GM19468 (cell line): ENCODE measurements around the gene EXOC4.
"Not testable (repeated sequence)": the region's sequence is repeated elsewhere in the genome, so short reads cannot be mapped to it uniquely, and the experiment has no call there.

Experiments
- ATAC-seq: cut with Tn5 transposase; IDR thresholded peaks from one replicate; pipeline ENCODE4 v1.9.1; 2021; ENCODE audit warnings: mild to moderate bottlenecking, moderate library complexity, moderate number of reproducible peaks; ENCODE audit not compliant: unreplicated experiment; ENCODE audit errors: extremely low read depth

The EXOC4 gene

GRCh38 chr7:134062460-134062859 is 809.6 kb downstream of the EXOC4 start:
- no peak for ATAC-seq

- no peak for ATAC-seq
Measured at GRCh38 chr7:134065415-134065814, 812.5 kb downstream of the EXOC4 start.

GRCh38 chr7:134067164-134067563 is 814.3 kb downstream of the EXOC4 start:
- ATAC-seq: no peak

GRCh38 chr7:134068670-134069069 is 815.8 kb downstream of the EXOC4 start:
- ATAC-seq: no peak

- no peak for ATAC-seq
Measured at GRCh38 chr7:134069187-134069586, 816.3 kb downstream of the EXOC4 start.

GRCh38 chr7:134070673-134071072 is 817.8 kb downstream of the EXOC4 start:
- no peak for ATAC-seq

- ATAC-seq: peak; percentile 55
Measured at GRCh38 chr7:134071355-134072331, 818.8 kb downstream of the EXOC4 start.

- ATAC-seq: no peak
Measured at GRCh38 chr7:134073276-134073675, 820.4 kb downstream of the EXOC4 start.

- ATAC-seq: no peak
Measured at GRCh38 chr7:134075799-134076198, 822.9 kb downstream of the EXOC4 start.

- ATAC-seq: not testable (repeated sequence)
Measured at GRCh38 chr7:134077560-134077959, 824.7 kb downstream of the EXOC4 start.

GRCh38 chr7:134078991-134079390 is 826.1 kb downstream of the EXOC4 start:
- no peak for ATAC-seq

GRCh38 chr7:134081695-134082094 is 828.8 kb downstream of the EXOC4 start:
- no peak for ATAC-seq

- ATAC-seq: no peak
Measured at GRCh38 chr7:134083766-134084487, 831.0 kb downstream of the EXOC4 start.

- no peak for ATAC-seq
Measured at GRCh38 chr7:134084488-134085144, 831.7 kb downstream of the EXOC4 start.

- ATAC-seq: no peak
Measured at GRCh38 chr7:134085311-134085710, 832.4 kb downstream of the EXOC4 start.

- no peak for ATAC-seq
Measured at GRCh38 chr7:134086998-134087735, 834.3 kb downstream of the EXOC4 start.

GRCh38 chr7:134088199-134088598 is 835.3 kb downstream of the EXOC4 start:
- ATAC-seq: no peak

- no peak for ATAC-seq
Measured at GRCh38 chr7:134089446-134089845, 836.6 kb downstream of the EXOC4 start.

- no peak for ATAC-seq
Measured at GRCh38 chr7:134098072-134098471, 845.2 kb downstream of the EXOC4 start.

- no peak for ATAC-seq
Measured at GRCh38 chr7:134101716-134102115, 848.8 kb downstream of the EXOC4 start.
